NK-92 treated with Interleukin-12 subunit alpha and Interleukin-12 subunit beta, amount 100 ng/mL, for 24 hours (cell line): ENCODE results near the gene B3GAT1.
A peak's percentile ranks its signal among the peaks of the same experiment; 100 is the strongest.

Experiments used
- DNase-seq: peaks from one replicate; lab custom pipeline; 2025; lab: John Stamatoyannopoulos, UW

B3GAT1 gene

GRCh38 chr11:134409552-134410429, 2.3 kb downstream of the B3GAT1 start:
- no peak for DNase-seq

GRCh38 chr11:134407923-134408322, 4.1 kb downstream of the B3GAT1 start:
- DNase-seq, result no peak

- no peak for DNase-seq
These were observed 4.7 kb downstream of the B3GAT1 start for GRCh38 chr11:134407321-134407828.

DNA sequence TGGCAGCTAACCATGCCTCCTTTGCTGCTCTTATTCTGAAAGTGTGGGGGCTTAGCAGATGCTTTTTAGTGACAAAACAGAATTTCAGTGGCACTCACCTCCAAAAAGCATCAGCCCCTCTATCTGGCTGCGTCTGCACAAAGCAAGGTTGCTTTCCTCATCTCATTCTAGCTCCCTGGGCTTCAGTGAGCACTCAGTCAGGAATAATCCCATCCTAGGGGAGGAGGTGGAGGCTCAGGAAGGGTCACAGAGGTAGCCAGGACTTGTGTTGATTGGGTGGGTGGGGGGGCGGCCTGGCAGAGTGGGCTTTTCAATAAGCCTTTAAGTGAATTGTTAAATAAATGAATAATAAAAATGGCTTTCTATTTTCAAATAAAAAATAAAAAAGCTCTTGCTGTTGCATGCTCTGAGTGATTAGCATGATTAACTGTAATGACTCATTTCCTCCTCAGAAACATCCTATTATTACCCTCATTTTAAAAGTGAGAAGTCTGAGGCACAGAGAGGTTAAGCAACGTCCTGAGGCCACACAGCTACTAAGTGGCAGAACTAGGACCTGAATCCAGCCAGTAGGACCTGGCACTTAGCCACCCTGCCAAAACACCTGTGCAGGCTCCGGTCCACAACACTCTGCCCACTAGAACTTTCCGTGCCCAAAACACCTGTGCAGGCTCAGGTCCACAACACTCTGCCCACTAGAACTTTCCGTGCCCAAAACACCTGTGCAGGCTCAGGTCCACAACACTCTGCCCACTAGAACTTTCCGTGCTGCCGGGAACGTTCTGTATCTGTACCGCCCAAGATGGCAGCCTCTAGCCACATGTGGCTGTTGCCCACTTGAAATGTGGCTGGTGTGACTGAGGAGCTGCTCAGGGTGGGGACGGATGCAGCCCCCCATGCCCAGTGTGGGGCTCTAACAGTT, 5.5 kb downstream of the B3GAT1 start:
- no peak for DNase-seq

GRCh38 chr11:134405841-134406240, 6.2 kb downstream of the B3GAT1 start:
- no peak for DNase-seq

DNA sequence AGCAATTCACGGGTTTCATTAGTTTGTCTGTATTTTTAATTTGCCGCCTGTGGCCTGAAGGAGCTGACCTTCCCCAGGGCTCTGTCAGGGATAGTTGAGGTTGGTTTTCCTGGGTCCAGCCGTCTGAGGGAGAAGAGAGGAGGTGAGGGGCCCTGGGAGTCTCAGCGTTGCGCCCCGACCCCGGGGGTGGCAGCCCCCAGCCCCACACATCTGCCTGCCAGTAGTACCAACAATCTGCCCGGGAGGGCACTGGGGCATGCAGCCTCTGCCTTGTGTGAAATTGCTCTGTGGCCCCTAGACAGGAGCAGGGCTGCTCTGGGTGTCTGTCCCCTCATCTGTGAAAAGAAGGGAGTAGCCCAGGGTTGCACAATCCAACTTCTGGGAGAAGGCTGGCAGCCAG, 6.6 kb downstream of the B3GAT1 start:
- no peak for DNase-seq

DNA sequence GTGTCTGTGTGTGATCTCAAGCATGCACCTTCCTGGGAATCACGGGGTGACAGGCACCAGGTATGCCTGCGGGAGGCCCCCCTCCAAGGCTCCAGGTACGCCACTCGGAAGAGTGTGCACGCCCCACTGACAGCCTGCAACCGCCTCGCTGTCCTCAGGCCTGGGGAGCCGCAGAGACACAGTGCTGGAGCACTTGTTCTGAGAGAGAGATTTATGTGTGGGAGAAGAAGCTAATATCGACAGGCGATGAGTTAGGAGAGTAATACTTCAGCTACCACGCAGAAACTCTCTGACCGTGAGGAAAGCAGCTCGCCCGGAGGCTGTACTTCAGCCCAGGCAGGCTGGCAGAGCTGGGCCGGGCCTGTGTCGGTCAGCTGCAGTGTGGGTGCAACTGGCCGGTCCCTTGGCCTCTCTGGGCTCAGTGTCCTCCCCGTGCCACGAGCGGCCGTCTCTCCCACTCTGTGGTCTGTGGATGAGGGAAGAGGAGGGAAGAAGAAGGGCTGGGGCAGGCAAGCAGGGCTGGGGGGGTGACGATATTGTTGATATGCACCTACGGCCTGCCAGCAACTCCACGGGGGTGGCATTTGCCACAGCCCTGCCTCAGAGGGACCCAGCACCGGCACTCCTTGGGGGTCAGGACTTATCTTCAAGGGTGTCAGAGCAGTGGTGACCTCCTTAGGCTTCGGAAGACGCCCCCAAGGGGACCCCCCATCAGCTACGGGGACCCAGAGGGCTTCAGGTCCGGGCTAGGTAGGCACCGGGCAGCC, 7.3 kb downstream of the B3GAT1 start:
- no peak for DNase-seq

- no peak for DNase-seq
These were observed 9.1 kb downstream of the B3GAT1 start for GRCh38 chr11:134402910-134403309.

- DNase-seq, result peak; percentile 41
These were observed 9.9 kb downstream of the B3GAT1 start for GRCh38 chr11:134401825-134402809.

DNA sequence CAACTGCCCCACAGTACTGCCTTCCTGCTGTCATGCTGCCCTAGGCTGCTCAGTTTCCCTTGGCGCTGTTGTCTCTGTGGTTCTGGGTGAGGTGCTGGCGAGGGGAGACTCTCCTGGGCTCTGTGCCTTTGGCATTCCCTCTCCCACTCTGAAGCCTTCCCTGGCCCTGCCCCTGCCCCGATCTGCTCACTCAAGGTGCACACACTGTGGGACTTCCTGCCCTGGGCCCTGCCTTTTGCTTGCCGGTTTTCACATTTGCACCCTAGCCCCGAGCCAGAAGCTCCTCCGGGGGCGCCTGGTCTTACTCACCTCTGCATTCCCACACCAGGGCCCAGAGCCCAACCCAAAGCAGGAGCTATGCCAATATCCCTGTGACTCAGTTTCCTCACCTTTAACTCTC, 12.0 kb downstream of the B3GAT1 start:
- DNase-seq, result no peak

GRCh38 chr11:134399293-134399654, 12.8 kb downstream of the B3GAT1 start:
- no peak for DNase-seq

GRCh38 chr11:134398644-134399292, 13.3 kb downstream of the B3GAT1 start:
- no peak for DNase-seq

DNA sequence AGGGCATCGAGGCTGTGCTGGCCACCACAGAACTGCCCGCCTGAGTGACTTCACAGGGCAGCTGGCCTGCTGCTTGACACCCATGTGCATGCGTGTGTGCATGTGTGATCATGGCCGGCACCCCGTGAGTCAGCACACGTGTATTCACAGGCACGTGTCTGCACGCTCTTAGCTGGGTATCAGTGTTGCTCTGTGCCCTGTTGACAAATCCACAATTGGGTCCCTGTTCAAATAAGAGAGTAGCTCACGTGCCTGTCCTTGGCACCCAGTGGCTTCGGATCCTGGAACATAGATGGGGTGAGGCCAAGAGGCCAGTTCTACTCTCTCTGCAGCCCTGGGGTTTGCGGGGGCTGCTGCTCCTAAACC, 14.0 kb downstream of the B3GAT1 start:
- no peak for DNase-seq

- no peak for DNase-seq
These were observed 14.6 kb downstream of the B3GAT1 start for GRCh38 chr11:134397304-134398078.

DNA sequence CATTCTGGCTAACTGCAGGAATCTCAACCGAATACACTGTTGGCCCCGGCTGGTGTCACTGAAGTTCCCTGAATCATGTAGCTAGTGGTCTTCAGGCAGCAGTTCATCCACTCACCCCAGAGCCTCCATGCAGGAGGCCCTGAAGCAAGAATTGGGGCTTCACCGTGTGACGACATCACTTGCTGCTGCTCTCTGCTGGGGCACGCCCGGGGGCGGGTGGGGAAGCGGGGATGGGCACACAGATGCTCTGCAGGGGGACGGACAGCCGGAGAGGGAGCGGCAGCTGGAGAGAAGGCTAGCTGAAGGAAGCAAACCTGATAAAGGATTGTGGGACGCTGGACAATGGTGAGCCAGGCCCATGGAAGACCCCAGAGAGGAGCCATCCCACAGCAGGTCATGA, 17.0 kb downstream of the B3GAT1 start:
- DNase-seq, result no peak

GRCh38 chr11:134394311-134394710, 17.7 kb downstream of the B3GAT1 start:
- DNase-seq, result no peak

DNA sequence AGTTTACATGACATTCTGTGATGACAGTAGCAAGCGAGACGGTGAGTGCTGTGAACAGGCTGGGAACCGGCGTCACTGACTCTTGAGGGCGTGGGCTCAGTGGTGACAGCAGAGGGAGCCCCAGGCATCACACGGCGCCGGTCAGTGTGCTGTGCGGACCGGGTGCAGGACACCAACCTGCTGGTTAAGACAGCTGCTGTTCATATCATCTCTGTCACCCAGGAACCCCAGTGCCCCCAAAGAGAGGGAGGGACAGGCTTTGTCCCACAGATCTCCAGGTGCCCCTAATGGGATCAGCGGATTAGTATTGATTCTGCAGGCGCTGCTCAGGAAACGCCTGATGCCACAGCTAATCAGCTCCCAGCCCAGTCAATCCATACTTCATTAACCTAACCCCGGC, 18.4 kb downstream of the B3GAT1 start:
- no peak for DNase-seq

GRCh38 chr11:134392953-134393615, 19.0 kb downstream of the B3GAT1 start:
- DNase-seq, result no peak

- DNase-seq, result no peak
These were observed 20.4 kb downstream of the B3GAT1 start for GRCh38 chr11:134391656-134392055.
